Measurements from ENCODE around the gene LAGE3.

LAGE3 gene, protein sequence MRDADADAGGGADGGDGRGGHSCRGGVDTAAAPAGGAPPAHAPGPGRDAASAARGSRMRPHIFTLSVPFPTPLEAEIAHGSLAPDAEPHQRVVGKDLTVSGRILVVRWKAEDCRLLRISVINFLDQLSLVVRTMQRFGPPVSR

DNA sequence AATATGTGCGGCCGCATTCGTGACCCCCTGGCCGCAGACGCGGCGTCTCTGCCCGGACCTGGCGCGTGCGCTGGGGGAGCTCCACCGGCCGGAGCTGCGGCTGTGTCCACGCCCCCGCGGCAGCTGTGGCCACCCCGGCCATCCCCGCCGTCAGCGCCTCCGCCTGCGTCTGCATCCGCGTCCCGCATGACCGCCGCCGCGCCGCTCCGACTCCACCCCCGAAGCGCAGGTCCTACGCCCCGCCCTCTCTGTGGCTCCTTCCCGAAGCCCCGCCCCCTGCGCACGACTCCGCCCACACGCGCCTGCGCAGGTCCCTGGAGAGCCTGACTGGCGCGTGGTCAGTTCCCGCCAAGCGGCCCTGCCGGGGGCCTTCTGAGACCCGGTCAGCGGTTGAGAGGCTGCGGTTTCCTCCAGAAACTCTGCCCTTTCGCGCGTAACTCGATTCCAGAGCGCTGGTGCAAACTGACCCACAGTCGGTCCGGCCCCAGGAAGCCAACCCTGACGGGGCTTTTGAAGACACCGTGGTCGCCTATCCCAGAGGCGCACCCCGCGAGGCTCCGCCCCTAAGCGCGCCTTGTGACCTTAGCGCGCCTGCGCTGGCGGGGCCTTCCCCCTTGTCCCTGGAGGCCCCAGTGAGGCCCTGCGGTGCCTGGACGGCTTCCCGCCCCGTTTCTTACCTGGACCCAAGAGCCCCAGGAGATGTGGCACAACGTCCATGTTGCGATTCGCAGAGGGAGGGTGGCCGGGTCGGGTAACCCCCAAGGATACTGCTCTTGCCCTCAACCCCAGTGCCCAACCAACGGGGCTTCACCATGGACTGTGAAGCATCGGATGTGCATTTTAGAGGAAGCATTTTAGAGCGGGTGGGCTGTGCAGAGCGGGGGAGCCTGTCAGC, at the start of gene LAGE3:
Gene LAGE3, minus strand, starts transcription at position 554 of the 895 bp plus-strand sequence. Its CDS starts 366 bp downstream, at position 188.
- peak; percentile 97 for DNase-seq

DNA sequence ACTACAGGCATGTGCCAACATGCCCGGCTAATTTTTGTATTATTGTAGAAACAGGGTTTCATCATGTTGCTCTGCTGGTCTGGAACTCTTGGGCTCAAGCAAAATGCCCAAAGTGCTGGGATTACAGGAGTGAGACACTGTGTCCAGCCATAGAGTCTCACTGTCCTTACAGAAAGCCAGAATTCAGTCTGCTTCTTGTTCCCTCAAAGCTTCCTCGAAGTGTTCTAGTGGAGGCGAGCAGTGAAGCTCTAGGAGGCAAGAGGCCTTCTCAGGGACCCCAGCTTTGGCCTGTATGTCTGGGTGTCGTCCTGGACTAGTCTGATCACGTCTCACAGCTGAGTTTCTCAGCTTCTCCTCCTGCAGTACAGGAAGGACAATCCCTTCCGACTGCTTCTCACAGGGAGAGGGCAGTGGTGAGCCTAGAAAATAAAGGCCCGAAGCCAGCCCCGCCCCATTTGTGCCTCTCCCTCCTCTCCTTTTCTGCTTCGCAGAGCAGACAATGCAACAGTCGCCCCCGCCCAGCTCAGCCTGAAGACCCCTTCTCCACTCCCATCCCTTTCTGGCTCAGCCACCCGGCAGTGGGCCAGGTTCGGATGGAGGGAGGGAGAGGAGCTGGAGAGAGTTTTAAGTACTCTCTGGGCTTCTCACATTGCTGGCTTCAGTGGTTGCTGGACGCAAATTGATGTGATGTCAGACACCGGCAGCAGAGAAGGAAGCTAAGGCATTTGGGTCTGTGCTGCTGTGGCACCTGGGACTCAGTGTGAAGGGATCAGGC, 48.0 kb upstream of the LAGE3 start:
- peak; percentile 84 for DNase-seq

GRCh38 chrX:154525606-154526490, 46.8 kb upstream of the LAGE3 start:
- no peak for DNase-seq

DNA sequence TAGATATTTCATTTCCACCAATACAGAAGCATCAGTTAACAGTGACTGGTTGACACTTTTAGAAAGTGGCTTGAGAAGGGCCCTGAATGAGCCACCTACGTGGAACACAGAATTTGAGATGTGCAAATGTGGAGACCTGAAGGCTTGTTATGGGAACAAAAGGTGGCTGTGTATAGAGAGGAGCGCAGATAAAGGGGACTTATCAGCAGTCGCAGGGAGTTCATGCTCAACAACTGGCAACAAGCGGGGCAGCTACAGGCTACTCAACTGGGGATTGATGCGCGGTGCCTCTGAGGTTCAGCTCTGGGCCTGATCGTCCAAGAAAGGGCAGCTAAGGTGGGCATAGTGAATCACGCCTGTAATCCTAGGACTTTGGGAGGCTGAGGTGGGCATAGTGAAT, 40.3 kb upstream of the LAGE3 start:
- no peak for DNase-seq

DNA sequence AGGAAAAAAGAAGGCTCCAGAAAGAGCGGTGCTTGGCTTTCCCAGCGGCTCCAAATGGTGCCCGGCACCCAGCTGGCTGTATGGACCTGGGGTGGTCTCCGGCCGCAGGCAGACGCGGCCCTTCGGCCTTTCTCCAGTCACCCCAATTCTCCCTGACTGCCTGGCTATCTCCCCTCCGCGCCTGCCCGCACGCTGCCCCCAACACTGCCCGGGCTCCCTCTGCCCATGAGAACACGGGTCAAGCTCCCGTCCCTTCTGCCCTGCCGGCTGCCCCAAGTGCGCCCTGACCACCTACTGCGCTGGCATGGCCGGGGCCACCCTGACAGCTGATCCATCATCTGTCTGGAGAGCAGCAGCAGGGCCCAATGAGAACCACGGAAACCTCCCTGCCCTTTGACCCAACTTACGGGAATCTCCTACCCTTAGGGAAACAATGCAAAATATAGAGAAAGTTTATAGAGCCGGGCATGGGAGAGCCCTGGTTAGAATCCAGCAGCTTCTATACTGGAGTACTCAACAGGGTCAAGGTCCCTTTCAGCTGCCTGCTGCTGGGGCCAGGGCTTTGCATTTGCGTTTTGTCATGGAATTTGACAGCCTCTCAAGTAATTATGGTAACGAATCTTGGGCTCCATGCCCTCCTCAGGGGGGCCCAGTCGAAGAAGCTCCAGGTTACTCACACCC, 38.2 kb upstream of the LAGE3 start:
- no peak for DNase-seq

DNA sequence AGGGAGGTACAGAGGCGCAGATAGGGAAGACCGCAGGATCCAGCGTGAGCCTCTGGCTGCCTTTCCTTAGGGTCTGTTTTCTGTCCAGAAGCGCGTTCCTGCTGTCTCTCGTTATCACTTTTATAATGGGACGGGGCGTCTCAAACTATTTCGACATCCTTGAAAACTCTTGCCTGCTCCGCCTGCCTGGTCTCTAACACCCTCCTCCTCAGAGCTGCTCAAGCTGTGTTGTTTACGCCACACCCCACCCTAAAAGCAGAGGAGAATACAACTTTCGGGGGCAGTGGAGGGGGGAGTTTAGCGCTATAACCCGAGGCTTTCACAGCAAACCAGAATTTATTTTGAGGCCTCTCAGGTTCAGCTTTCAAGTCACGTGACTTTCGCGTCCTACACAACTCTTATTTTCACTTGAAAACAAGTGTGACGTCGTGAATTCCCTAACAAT, 37.6 kb upstream of the LAGE3 start:
- DNase-seq, result no peak

DNA sequence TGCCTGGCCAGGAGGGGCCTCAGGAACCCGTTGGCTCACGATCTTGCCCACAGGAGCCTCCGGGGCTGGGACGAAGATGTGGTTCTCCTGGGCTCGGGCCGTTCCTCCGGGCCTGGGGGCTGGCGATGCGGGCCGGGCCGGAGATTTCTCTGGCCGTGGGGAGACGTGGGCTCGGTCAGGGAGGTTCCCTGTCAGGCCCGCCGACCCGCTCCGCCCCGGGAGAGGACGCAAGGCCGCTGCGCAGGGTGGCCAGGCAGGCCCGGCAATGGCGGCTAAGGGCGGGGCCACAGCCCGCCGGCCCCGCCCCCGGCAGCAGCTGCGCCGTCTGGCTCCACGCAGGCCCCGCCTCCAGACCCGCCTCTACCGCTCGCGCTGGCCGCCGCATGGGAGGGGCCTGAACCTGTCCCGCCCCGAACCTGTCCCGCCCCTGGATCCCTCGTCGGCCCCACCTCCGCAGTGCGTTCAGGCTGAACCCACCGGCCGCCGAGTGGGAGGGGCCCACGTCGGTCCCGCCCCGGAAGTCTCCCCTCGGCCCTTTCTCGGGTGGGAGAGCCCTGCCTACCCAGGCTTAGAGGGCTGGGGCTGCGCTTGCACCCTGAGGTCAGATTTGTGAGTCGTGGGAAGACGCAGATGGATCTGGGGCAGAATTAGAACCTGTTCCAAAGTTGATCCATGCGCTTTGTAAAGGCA, 37.0 kb upstream of the LAGE3 start, which contains the start of gene FAM3A:
Gene FAM3A, minus strand, starts transcription at position 267 of the 690 bp plus-strand sequence. CDS start 460 bp downstream, outside the sequence.
- peak; percentile 96 for DNase-seq

DNA sequence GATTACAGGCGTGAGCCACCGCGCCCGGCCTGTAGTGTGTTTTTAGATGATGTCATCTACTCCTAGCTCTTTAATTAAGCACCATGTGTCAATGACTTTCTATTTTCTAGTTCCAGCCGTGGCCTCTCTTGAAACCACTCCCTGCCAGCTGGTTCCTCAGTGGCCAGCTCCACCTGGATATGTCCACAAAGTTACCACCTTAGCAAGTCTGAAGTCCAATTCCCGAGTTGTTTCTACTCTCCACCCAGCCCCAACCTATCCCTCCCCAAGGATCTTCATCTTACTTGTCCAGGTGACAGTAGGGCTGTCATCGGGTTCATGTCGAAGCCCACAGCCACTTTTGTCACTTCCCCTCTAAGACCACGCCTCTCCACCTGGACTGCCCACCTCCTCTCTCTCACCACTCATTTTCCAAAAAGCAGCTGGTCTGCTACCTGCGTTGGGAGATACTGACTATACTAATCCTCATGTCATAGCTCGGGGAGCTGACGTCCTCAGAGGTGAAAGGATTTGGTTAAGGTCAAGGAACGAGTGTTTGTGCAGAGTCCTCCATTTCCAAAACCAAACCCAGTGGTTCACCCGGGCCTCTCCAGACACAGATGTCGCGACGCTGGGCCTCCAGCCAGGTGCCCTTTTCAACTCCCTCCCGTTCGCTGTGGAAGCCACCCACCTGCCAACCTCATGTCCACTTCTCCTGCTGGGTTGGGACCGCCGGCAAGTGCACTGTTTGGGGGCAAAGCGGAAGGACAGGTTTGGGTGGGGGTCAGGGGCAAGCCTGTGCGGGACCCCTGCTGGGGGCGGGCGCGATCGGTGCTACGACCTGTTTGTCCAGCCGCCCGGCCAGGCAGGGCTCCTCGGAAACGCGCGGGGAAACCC, 36.2 kb upstream of the LAGE3 start:
- no peak for DNase-seq

DNA sequence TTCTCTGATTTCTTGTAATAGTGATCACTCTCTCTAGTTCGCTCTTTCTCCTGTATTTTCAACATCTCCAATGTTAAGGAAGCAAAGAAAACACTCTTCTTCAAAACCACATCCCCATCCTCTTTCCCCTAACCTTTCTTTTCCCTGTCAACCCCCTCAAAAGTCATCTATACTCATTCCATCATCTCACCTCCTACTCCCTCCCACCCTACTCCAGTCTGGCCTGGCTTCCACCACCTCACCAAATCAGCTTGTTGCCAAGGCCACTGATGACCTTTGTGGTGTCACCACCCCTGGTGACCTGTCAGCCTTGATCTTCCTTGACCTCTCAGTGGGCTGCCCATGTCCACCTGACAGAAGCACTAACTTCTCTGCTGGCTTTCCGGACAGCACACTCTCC, 34.6 kb upstream of the LAGE3 start:
- DNase-seq, result no peak

DNA sequence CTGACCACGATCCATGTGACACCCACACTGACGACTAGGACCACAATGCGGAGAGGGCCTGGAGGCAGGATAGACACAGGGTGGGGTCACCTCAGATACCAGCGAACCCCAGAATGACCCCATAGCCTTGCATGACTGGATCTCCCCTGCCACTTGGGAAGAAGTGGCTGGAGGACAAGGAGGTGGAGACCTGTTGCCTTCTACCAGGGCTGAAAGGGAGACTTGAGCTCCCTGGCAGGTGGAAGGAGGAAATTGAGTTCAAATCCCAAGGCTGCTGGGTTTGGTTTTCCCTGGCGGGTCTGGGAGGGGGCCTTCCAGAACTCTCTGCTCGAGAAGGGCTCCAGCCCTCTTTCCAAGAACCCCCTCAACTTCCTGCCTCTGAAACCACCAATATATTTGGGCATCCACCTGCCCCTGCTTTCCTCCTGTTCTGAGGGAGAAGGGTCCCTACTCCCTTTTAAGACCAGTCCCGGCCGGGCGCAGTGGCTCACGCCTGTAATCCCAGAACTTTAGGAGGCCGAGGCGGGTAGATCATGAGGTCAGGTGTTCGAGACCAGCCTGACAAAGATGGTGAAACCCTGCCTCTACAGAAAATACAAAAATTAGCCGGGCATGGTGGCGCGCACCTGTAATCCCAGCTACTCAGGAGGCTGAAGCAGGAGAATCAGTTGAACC, 33.9 kb upstream of the LAGE3 start:
- DNase-seq, result no peak

GRCh38 chrX:154511761-154512160, 32.7 kb upstream of the LAGE3 start:
- no peak for DNase-seq

DNA sequence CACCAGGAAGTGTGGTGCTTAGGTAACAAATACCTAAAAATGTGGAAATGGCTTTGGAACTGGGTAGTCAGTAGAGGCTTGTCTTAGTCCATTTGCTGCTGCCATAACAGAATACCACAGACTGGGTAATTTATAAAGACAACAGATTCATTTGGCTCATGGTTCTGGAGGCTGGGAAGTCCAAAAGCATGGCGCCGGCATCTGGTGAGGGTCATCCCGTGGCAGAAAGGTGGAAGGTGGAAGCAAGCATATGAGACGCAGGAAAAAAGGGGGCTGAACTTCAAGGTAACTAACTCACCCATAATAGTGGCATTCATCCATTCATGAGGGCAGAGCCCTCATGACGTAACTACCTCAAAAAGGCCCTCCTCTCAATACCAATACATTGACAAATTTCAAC, 30.4 kb upstream of the LAGE3 start:
- DNase-seq, result no peak

- DNase-seq, result no peak
Observed at GRCh38 chrX:154508384-154508745, 29.3 kb upstream of the LAGE3 start.

GRCh38 chrX:154507673-154508383, 28.7 kb upstream of the LAGE3 start:
- no peak for DNase-seq

GRCh38 chrX:154506483-154507332, 27.6 kb upstream of the LAGE3 start:
- DNase-seq, result no peak

- DNase-seq, result no peak
Observed at GRCh38 chrX:154505734-154506133, 26.7 kb upstream of the LAGE3 start.

- no peak for DNase-seq
Observed at GRCh38 chrX:154502989-154503388, 23.9 kb upstream of the LAGE3 start.

- DNase-seq, result no peak
Observed at GRCh38 chrX:154502098-154502497, 23.0 kb upstream of the LAGE3 start.
